Loucy (cell line): Measurements from ENCODE around the gene OGFR.

Experiments
- CTCF ChIP-seq: fragments of 200-600 bp; sonication (generic); conservative IDR thresholded peaks from 2 replicates; pipeline ENCODE4 v1.5.1; 2014; ENCODE audit warnings: mild to moderate bottlenecking, antibody characterized with exemption, low read length
- EZH2phosphoT487 ChIP-seq: fragments of 200-600 bp; IDR thresholded peaks from 2 replicates; pipeline ENCODE4 v1.6.1; 2018; ENCODE audit warnings: antibody characterized with exemption, mild to moderate bottlenecking, moderate library complexity, borderline replicate concordance

GRCh38 chr20:62835931-62836861, 31.6 kb downstream of the OGFR start:
- no peak for TF ChIP-seq EZH2phosphoT487
- no peak for TF ChIP-seq CTCF
